ENCODE data around the gene ZFAND2B.

The ZFAND2B gene

GRCh38 chr2:219228911-219229304 lies 22.3 kb downstream of the ZFAND2B start:
- Mint-ChIP-seq H3K27me3 (peaks cover 16% of the 10 kb centered on the region), H3K4me1 (ENCODE audit: low read depth) (peaks cover 56% of the 10 kb centered on the region), H3K9me3 (no peaks in the 10 kb centered on the region), H3K36me3 (ENCODE audit: low read depth) (peaks cover 85% of the 10 kb centered on the region), H3K4me3 (peak overlapping the region; percentile 92), H3K27ac (peak overlapping the region; percentile 93)
- intact Hi-C loops (cut with micrococcal nuclease), result loop anchor here (2.0 kb wide), 1 partner anchor 16 kb away; the partner anchor contains the start of genes GLB1L and STK16

GRCh38 chr2:219229305-219230058 lies 22.9 kb downstream of the ZFAND2B start, which contains the start of the genes ANKZF1 and ATG9A:
Gene ANKZF1, plus strand, starts transcription at chr2:219229806. Its CDS starts 452 bp downstream, at chr2:219230258.
Gene ATG9A, minus strand, starts transcription at chr2:219229636. Its CDS starts 1,612 bp downstream, at chr2:219228024.
- peak within 1 kb of the TSS; percentile 93 for H3K27ac Mint-ChIP-seq
- intact Hi-C loops (cut with micrococcal nuclease), result loop anchor here (2.0 kb wide), 1 partner anchor 15 kb away; the partner anchor contains the start of genes GLB1L and STK16
- peaks cover 10% of the 10 kb centered on the region for H3K27me3 Mint-ChIP-seq
- no peaks in the 10 kb centered on the region for H3K9me3 Mint-ChIP-seq
- H3K4me3 Mint-ChIP-seq, result peak within 1 kb of the TSS; percentile 92
- H3K36me3 Mint-ChIP-seq (ENCODE audit: low read depth), result peaks cover 85% of the 10 kb centered on the region
- H3K4me1 Mint-ChIP-seq (ENCODE audit: low read depth), result peaks cover 54% of the 10 kb centered on the region

DNA sequence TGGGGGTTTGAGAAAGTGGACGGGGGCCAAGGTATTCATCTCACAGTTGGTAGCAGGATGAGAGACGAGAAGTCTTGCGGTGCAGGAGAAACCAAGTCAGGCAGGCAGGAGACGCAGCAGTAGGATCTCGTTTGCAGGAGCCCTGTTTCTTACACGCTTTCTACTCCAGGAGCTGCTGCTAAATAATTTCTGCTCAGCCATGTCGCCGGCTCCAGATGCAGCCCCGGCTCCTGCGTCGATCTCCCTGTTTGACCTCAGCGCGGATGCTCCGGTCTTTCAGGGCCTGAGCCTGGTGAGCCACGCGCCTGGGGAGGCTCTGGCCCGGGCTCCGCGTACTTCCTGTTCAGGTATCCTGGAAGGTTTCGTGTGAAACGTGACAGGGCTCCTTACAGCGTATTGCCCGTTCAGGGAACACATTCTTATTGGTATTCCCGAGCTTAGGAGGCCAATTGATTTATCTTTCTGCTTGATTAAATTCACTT lies 23.5 kb downstream of the ZFAND2B start:
- Mint-ChIP-seq H3K36me3 (ENCODE audit: low read depth) (peaks cover 85% of the 10 kb centered on the region), H3K9me3 (no peaks in the 10 kb centered on the region), H3K4me3 (peak overlapping the region; percentile 92), H3K27ac (peak overlapping the region; percentile 93), H3K4me1 (ENCODE audit: low read depth) (peaks cover 48% of the 10 kb centered on the region), H3K27me3 (peaks cover 6% of the 10 kb centered on the region)
- intact Hi-C loops (cut with micrococcal nuclease), result no loop called here

DNA sequence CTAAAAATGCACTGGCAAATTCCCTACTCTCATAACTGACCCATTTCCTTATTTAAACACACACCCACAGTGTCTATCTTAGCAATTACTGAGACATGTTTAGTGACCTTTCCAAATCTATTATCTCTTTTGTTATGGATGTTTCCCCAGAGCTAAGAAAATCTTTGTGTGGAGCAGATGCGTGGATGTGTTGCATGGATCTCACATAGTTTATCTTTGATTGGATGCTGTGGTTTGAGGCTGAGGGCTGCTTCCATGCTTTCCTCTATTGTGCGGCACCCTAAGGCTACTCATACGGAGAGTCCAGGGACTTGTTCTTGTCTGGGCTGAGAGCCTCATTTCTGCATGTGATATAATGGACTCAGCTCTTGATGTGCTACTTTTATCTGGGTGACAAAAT lies 27.7 kb downstream of the ZFAND2B start:
- intact Hi-C loops (cut with micrococcal nuclease), result no loop called here
- no peak overlapping the region for H3K4me3 Mint-ChIP-seq
- peaks cover 16% of the 10 kb centered on the region for H3K4me1 Mint-ChIP-seq (ENCODE audit: low read depth)
- H3K27ac Mint-ChIP-seq, result no peak overlapping the region
- H3K36me3 Mint-ChIP-seq (ENCODE audit: low read depth), result peaks cover 89% of the 10 kb centered on the region
- no peaks in the 10 kb centered on the region for H3K9me3 Mint-ChIP-seq
- no peaks in the 10 kb centered on the region for H3K27me3 Mint-ChIP-seq

DNA sequence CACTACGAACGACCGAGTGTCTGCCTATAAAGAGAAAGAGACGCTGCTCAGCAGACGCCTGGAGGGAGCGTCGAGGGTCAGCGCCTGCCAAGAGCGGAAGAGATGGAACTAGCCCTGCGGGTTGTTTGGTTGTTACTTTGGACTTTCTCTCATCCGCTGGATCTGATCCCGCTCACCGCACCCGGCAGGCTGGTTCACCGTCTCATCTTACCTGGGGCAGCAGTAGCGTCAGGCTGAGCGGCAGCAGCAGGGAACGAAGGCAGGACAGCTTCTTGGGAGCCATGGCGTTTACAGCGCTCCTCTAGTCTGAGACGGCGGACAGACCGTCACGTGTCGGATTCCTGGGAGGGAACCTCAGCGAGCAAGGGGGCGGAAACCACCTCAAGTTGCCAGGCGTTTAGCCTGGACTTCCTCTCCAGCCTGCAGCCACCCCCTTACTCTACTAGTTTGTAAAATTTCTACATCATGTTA lies 36.7 kb downstream of the ZFAND2B start:
- Mint-ChIP-seq H3K4me1 (ENCODE audit: low read depth) (peaks cover 45% of the 10 kb centered on the region), H3K27me3 (no peaks in the 10 kb centered on the region), H3K36me3 (ENCODE audit: low read depth) (peaks cover 60% of the 10 kb centered on the region), H3K4me3 (peak overlapping the region; percentile 83), H3K27ac (peak overlapping the region; percentile 69), H3K9me3 (no peaks in the 10 kb centered on the region)
- intact Hi-C loops (cut with micrococcal nuclease), result no loop called here

DNA sequence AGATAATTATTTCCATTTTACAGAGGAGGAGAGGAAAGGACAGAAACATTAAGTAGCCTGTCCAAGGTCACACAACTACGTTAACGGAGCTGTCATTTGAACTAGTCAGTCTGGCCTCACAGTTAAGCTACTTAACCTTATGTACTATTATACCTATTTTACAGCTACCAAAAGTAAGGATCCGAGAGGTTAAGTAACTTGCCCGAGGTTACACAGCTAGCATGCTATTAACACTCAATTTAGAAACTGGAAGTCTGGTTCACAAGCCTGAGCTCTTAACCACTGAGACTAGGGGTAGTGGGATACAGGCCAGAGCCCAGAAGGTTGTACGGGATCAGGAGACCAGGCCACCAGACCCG lies 38.2 kb downstream of the ZFAND2B start:
- Mint-ChIP-seq H3K9me3 (no peaks in the 10 kb centered on the region), H3K27me3 (no peaks in the 10 kb centered on the region), H3K27ac (peak overlapping the region; percentile 90), H3K4me1 (ENCODE audit: low read depth) (peaks cover 59% of the 10 kb centered on the region), H3K4me3 (peak overlapping the region; percentile 85), H3K36me3 (ENCODE audit: low read depth) (peaks cover 60% of the 10 kb centered on the region)
- intact Hi-C loops (cut with micrococcal nuclease), result loop anchor here (1.0 to 2.0 kb wide), 2 partner anchors 16 to 38 kb away; partner anchors contain the start of genes ANKZF1, ATG9A and ZFAND2B

DNA sequence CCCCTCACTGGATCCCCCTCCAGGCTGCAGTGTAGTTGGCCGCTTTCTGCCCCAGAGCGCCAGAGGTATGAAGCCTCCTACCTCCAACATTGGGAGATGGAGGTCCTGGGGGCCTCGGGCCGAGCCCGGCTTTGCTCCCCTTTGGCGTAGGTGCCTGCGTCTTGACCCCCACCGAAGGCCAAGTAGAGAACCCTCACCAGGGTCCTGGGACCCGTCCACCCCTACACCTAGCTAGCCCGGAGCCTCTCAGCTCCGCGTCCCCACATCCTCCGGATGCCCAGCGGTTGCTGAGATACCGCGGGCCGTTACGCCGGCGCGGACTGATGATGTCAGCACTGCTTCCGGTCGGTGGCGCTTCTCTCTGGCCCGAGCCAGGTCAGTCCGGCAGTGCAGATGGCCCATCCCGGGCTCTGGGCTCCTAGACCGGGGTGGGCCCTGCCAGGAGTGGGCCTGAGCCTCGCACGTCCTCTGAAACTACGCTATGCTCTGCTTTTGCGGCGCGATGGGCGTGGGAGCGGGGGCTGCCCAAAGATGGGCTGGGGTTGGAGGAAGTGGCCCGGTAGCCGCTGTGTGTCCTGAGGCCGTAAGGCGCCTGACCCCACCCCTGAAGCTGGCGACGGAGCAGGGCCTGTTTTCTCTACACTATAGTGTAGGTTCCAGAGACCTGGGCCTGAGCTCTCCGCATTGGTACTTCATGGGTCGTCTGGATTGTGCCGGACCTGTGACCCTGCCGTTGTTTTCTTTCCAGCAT lies 38.7 kb downstream of the ZFAND2B start, which contains the start of the genes GLB1L and STK16:
GLB1L (minus strand) TSS at position 297 of the 751 bp plus-strand sequence. CDS start 1,871 bp downstream, outside the sequence.
STK16 (plus strand) TSS at position 332 of the 751 bp plus-strand sequence. CDS start 521 bp downstream, outside the sequence.
- peaks cover 65% of the 10 kb centered on the region for H3K4me1 Mint-ChIP-seq (ENCODE audit: low read depth)
- peak within 1 kb of the TSS; percentile 85 for H3K4me3 Mint-ChIP-seq
- H3K27ac Mint-ChIP-seq, result peak within 1 kb of the TSS; percentile 90
- no peaks in the 10 kb centered on the region for H3K27me3 Mint-ChIP-seq
- no peaks in the 10 kb centered on the region for H3K9me3 Mint-ChIP-seq
- intact Hi-C loops (cut with micrococcal nuclease), result loop anchor here (1.0 to 2.0 kb wide), 2 partner anchors 17 to 39 kb away; partner anchors contain the start of genes ANKZF1, ATG9A and ZFAND2B
- peaks cover 60% of the 10 kb centered on the region for H3K36me3 Mint-ChIP-seq (ENCODE audit: low read depth)

DNA sequence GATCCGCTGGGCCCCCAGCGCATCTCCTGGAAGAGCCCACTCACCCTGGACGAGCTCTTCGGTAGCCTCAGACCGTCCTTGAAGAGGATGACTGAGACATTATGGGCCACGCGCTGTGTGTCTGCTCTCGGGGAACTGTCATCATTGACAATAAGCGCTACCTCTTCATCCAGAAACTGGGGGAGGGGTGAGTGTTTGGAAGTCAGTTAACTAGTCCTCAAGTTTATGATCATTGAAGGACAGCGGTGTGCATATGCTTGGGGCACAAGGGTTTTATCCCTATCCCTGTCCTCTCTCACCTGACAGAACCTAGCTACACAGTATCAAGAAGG lies 39.3 kb downstream of the ZFAND2B start:
- intact Hi-C loops (cut with micrococcal nuclease), result loop anchor here (1.0 to 2.0 kb wide), 2 partner anchors 17 to 40 kb away; partner anchors contain the start of genes ANKZF1, ATG9A and ZFAND2B
- H3K36me3 Mint-ChIP-seq (ENCODE audit: low read depth), result peaks cover 60% of the 10 kb centered on the region
- no peaks in the 10 kb centered on the region for H3K9me3 Mint-ChIP-seq
- H3K4me3 Mint-ChIP-seq, result peak overlapping the region; percentile 85
- peaks cover 70% of the 10 kb centered on the region for H3K4me1 Mint-ChIP-seq (ENCODE audit: low read depth)
- H3K27ac Mint-ChIP-seq, result peak overlapping the region; percentile 90
- no peaks in the 10 kb centered on the region for H3K27me3 Mint-ChIP-seq

DNA sequence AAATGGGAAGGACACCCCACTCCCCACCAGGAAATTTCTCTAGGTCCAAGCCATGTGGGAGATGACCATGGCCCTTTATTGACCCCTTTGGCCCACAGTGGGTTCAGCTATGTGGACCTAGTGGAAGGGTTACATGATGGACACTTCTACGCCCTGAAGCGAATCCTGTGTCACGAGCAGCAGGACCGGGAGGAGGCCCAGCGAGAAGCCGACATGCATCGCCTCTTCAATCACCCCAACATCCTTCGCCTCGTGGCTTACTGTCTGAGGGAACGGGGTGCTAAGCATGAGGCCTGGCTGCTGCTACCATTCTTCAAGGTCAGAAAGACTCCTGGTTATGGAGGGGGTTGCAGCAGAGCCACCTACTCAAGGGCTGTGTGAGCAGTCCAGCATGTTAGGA lies 40.0 kb downstream of the ZFAND2B start:
- Mint-ChIP-seq H3K36me3 (ENCODE audit: low read depth) (peaks cover 60% of the 10 kb centered on the region), H3K4me1 (ENCODE audit: low read depth) (peaks cover 77% of the 10 kb centered on the region), H3K27ac (no peak overlapping the region), H3K27me3 (no peaks in the 10 kb centered on the region), H3K9me3 (no peaks in the 10 kb centered on the region), H3K4me3 (no peak overlapping the region)
- intact Hi-C loops (cut with micrococcal nuclease), result no loop called here

- no peaks in the 10 kb centered on the region for H3K9me3 Mint-ChIP-seq
- H3K4me1 Mint-ChIP-seq (ENCODE audit: low read depth), result peaks cover 83% of the 10 kb centered on the region
- no peaks in the 10 kb centered on the region for H3K27me3 Mint-ChIP-seq
- intact Hi-C loops (cut with micrococcal nuclease), result no loop called here
- peak overlapping the region; percentile 47 for H3K27ac Mint-ChIP-seq
- no peak overlapping the region for H3K4me3 Mint-ChIP-seq
- peaks cover 53% of the 10 kb centered on the region for H3K36me3 Mint-ChIP-seq (ENCODE audit: low read depth)
Measured at GRCh38 chr2:219247678-219248642, 41.4 kb downstream of the ZFAND2B start.

DNA sequence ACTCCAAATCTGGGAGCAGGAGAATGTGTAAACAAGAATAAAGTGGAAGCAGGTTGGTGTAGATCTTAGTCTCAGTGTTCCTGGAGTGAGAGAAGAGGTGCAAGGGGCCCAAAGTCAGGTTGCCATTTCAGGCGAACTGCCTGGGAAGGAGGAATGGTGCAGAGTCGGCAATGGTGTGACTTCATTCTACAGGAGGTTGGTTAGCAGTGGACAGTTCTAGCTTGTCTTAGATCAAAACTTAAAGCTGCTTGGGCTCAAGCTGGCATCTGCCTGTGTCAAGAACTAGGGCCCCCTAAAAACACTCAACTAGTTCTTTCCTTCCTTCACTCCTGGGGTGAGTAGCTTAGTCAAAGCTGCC lies 42.2 kb downstream of the ZFAND2B start:
- Mint-ChIP-seq H3K27ac (peak overlapping the region; percentile 47), H3K36me3 (ENCODE audit: low read depth) (peaks cover 59% of the 10 kb centered on the region), H3K4me3 (peak overlapping the region; percentile 37), H3K4me1 (ENCODE audit: low read depth) (peaks cover 81% of the 10 kb centered on the region), H3K27me3 (no peaks in the 10 kb centered on the region), H3K9me3 (no peaks in the 10 kb centered on the region)
- intact Hi-C loops (cut with micrococcal nuclease), result no loop called here

- Mint-ChIP-seq H3K36me3 (ENCODE audit: low read depth) (peaks cover 59% of the 10 kb centered on the region), H3K27ac (peak overlapping the region; percentile 47), H3K4me3 (peak overlapping the region; percentile 37), H3K9me3 (no peaks in the 10 kb centered on the region), H3K27me3 (no peaks in the 10 kb centered on the region), H3K4me1 (ENCODE audit: low read depth) (peaks cover 80% of the 10 kb centered on the region)
- intact Hi-C loops (cut with micrococcal nuclease), result no loop called here
Measured at GRCh38 chr2:219249203-219249980, 42.8 kb downstream of the ZFAND2B start.

Data from dendritic cell treated with granulocyte-macrophage colony-stimulating factor and Interleukin-4, amounts not matched to agents 40 ng/mL and 50 ng/mL, for 4 days (primary cell).